Breast epithelium (tissue), 4 donors: ENCODE results near the gene KIF6. TPM values are rescaled to one million over a fixed set of nuclear protein-coding genes. Genes with fewer than 3 reads are reported as not detected.

ENCODE experiments used
- DNase-seq, 2 donors: peaks; one replicate each; pipeline ENCODE4 v3.0.0-alpha.2; 2019; ENCODE audit warnings: low spot score in 2 of 2
- H3K27ac ChIP-seq, 2 donors: fragments of 200-600 bp; sonication (generic) in 1 of 2; one replicate each; pipeline ENCODE4 v1.5.1; 2016 to 2019; ENCODE audit warnings: mild to moderate bottlenecking in 1 of 2
- H3K27me3 ChIP-seq, 2 donors: fragments of 200-600 bp; sonication (generic) in 1 of 2; one replicate each; pipeline versions ENCODE4 v1.5.1 to v1.6.0; 2017 to 2019; ENCODE audit warnings: control low read depth in 1 of 2, mild to moderate bottlenecking in 1 of 2
- H3K36me3 ChIP-seq: fragments of 200-600 bp; one replicate; pipeline ENCODE4 v1.5.1; 2019
- H3K4me1 ChIP-seq, 2 donors: fragments of 200-600 bp; sonication (generic); one replicate each; pipeline ENCODE4 v1.5.1; 2016 to 2019; ENCODE audit warnings: control low read depth in 1 of 2
- H3K4me3 ChIP-seq, 3 donors: fragments of 200-600 bp; sonication (generic); 1 replicate in 2 of 3; 2 replicates in 1 of 3; pipeline ENCODE4 v1.5.1; 2016 to 2019; ENCODE audit warnings: mild to moderate bottlenecking in 3 of 3, moderate library complexity in 2 of 3
- H3K9me3 ChIP-seq, 2 donors: fragments of 200-600 bp; sonication (generic) in 1 of 2; one replicate each; pipeline ENCODE4 v1.5.1; 2016 to 2019; ENCODE audit warnings: control low read depth in 1 of 2
- POLR2A ChIP-seq: fragments of 450-650 bp; IDR thresholded peaks from one replicate; pipeline ENCODE4 v1.6.1; 2016; ENCODE audit warnings: antibody characterized with exemption, mild to moderate bottlenecking, moderate library complexity
- POLR2AphosphoS5 ChIP-seq, 3 donors: sonication (generic); formaldehyde crosslinking; IDR thresholded peaks; one replicate each; pipeline ENCODE4 v1.6.1; 2017; ENCODE audit warnings: antibody characterized with exemption in 3 of 3
- intact Hi-C: fragments of 100-400 bp; cut with DNase I; formaldehyde crosslinking; loops from one replicate; pipeline ENCODE4 v1.15.1; 2023; ENCODE audit warnings: low total_unique reads
- total RNA-seq, 3 donors: library from RNA; depleted of rRNA; stranded (reverse); fragments of >200 nt; gene quantifications; one replicate each; pipeline ENCODE4 v1.1.0, GENCODE V29; 2016
- TF ChIP-seq, protein P1 (sequence below), 3 donors: fragments of 450-650 bp; IDR thresholded peaks; one replicate each; pipeline ENCODE4 v1.5.1; 2016 to 2017; ENCODE audit warnings: antibody characterized with exemption in 3 of 3, mild to moderate bottlenecking in 3 of 3, moderate library complexity in 3 of 3

The KIF6 gene
- total RNA-seq, 3 donors from 2014 or later = under 0.01 to 0.80 (median 0.15) TPM

DNA sequence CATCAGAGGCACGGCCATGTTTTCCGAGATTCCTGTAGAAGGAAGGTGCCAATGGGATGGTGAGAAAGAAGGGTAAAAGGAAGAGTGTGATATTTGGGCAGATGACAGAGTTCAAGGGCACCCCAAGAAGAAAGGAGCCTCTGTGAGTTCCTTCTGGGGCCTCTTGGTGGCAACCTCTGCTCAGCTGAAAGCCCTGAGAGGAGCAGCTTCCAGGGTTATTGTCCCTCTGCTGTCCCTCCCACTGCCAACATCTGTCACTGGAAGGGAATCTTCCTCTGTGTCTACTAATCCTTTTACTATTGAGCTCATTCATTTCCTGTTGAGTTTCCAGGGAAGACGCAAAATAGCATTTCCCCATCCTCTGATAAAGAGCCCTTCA lies 362.7 kb downstream of the KIF6 start:
- H3K4me3 ChIP-seq = no peak overlapping the region
- intact Hi-C loops = loop anchor here (10.0 kb wide), 1 partner anchor 532 kb away; no protein-coding TSS in a partner anchor

DNA sequence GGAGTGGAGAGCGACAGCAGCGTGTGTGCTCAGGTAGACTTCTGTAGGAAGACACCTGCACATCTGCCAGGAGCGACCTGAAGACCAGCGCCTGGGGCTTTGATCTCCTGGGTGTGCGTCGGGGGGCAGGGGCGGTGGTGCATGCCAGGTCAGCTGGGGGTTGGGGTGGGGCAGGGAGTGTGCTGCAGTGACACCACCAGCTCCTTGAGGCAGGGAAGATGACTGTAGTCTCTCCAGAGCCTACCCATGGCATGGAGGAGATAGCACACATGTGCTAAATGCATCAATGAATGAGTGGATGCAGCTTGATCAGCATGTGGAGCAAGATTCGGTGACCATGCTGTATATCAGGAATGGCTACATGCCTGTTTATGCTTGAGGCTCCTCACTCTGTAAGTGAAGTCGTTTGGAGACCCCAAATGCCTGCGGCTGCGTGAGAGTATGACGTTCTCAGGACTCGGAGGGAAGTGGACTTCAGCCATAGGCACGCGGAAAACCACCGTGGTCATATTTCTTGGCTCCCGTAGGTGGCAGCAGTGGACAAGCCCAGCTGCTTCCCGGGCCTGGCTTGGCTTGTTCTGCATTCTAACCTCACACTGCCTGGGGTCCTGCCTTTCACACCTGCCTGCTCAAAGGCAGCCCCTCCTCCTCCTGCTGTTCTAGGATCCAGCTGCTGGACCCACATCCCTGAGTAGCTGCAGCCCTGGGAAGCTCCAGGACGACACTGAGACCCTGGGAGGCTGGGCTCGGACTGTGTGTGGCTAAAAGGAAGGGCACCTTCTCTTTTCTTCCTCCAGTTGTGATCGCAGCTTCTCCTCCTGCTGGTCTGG lies 363.3 kb downstream of the KIF6 start:
- Histone ChIP-seq H3K27ac (no peak overlapping the region), H3K27me3 (no peaks in the 10 kb centered on the region), H3K4me1 (no peaks in the 10 kb centered on the region), H3K9me3 (no peaks in the 10 kb centered on the region), H3K4me3 (peak overlapping the region in 1 of 3 donors; percentile 34), H3K36me3 (no peaks in the 10 kb centered on the region)
- TF ChIP-seq POLR2AphosphoS5 (IDR thresholded peaks at IDR 0.05) (no peak), POLR2A (no peak)
- TF ChIP-seq, protein P1, sequence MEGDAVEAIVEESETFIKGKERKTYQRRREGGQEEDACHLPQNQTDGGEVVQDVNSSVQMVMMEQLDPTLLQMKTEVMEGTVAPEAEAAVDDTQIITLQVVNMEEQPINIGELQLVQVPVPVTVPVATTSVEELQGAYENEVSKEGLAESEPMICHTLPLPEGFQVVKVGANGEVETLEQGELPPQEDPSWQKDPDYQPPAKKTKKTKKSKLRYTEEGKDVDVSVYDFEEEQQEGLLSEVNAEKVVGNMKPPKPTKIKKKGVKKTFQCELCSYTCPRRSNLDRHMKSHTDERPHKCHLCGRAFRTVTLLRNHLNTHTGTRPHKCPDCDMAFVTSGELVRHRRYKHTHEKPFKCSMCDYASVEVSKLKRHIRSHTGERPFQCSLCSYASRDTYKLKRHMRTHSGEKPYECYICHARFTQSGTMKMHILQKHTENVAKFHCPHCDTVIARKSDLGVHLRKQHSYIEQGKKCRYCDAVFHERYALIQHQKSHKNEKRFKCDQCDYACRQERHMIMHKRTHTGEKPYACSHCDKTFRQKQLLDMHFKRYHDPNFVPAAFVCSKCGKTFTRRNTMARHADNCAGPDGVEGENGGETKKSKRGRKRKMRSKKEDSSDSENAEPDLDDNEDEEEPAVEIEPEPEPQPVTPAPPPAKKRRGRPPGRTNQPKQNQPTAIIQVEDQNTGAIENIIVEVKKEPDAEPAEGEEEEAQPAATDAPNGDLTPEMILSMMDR (IDR thresholded peaks at IDR 0.05) = peak; percentile 63 to 68 (median 66)
- DNase-seq = peak in 1 of 2 donors; percentile 41
- intact Hi-C loops = loop anchor here (10.0 kb wide), 1 partner anchor 533 kb away; no protein-coding TSS in a partner anchor

More for the DNA sequence above, 362.7 kb downstream of the KIF6 start:
- DNase-seq = no peak
- Histone ChIP-seq H3K27ac (no peak overlapping the region), H3K36me3 (no peaks in the 10 kb centered on the region), H3K4me1 (no peaks in the 10 kb centered on the region), H3K27me3 (no peaks in the 10 kb centered on the region), H3K9me3 (no peaks in the 10 kb centered on the region)
- TF ChIP-seq POLR2AphosphoS5 (IDR thresholded peaks at IDR 0.05) = no peak
- TF ChIP-seq, protein P1 (IDR thresholded peaks at IDR 0.05) = no peak
- no peak for TF ChIP-seq POLR2A

DNA sequence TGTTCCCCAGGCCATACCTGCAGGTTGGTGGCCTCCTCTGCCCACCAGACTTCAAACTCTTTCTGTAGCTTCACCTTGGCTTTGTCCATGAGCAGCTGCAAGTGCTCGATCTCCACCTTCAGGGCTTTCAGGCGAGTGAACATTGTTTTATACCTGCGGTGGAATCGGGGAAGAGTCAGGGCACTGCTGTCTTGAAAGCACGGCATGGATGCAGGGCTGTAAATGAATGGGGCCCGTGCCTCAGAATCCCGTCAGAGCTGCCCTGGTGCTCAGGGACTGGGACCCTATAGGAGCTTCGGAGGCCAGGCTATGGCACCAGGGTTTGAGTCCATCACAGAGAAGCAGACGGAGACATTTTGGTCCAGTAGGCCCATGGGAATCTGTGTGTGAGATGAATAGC lies 364.8 kb downstream of the KIF6 start:
- no peak overlapping the region for H3K27ac ChIP-seq
- H3K9me3 ChIP-seq = no peaks in the 10 kb centered on the region
- intact Hi-C loops = loop anchor here (10.0 kb wide), 1 partner anchor 534 kb away; no protein-coding TSS in a partner anchor
- H3K27me3 ChIP-seq = no peaks in the 10 kb centered on the region
- no peak overlapping the region for H3K4me3 ChIP-seq
- no peaks in the 10 kb centered on the region for H3K36me3 ChIP-seq
- DNase-seq = no peak
- TF ChIP-seq, protein P1 (IDR thresholded peaks at IDR 0.05) = no peak
- TF ChIP-seq POLR2A = no peak
- no peaks in the 10 kb centered on the region for H3K4me1 ChIP-seq

DNA sequence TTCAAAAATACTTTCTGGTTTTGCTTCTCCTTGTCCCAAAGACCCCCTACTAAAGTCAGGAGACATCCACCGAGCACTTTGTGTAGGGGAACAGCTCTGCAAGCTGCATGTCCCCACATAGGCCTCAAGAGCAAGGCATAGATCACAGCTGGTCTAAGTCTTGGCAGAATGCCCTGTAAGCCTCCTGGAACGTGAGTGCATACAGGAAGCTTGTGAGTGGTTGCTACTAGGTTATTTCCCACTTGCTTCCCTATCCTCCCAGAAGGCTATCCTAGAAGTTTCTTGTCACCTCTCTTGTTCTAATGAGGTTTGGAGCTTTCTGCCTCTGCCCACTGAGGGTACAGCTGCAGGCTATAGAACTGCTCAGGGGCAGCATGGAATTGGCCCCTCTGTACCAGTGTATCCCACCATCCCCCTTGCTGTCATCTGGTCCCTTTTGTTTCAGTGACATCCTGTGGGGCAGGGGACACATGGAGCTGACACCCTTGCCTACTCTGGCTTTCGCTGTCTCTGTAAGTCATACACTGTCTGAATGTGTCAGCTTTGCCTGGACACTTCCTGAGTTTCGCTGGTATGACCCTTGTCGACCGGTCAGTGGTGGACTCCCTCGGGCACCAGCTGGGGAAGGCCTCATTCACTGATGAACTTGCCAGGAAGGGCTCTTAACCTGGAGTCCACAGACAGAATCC lies 367.1 kb downstream of the KIF6 start:
- H3K27ac ChIP-seq = no peak overlapping the region
- H3K36me3 ChIP-seq = no peaks in the 10 kb centered on the region
- no peak overlapping the region for H3K4me3 ChIP-seq
- intact Hi-C loops = no loop called here
- TF ChIP-seq, protein P1 (IDR thresholded peaks at IDR 0.05) = no peak
- TF ChIP-seq POLR2A = no peak
- no peak for TF ChIP-seq POLR2AphosphoS5 (IDR thresholded peaks at IDR 0.05)
- no peaks in the 10 kb centered on the region for H3K27me3 ChIP-seq
- no peaks in the 10 kb centered on the region for H3K4me1 ChIP-seq
- no peaks in the 10 kb centered on the region for H3K9me3 ChIP-seq
- DNase-seq = no peak
